Measurements from ENCODE around the gene KRT27.
"Not testable (repeated sequence)": the region's sequence is repeated elsewhere in the genome, so short reads cannot be mapped to it uniquely, and the experiment has no call there.

Gene KRT27

DNA sequence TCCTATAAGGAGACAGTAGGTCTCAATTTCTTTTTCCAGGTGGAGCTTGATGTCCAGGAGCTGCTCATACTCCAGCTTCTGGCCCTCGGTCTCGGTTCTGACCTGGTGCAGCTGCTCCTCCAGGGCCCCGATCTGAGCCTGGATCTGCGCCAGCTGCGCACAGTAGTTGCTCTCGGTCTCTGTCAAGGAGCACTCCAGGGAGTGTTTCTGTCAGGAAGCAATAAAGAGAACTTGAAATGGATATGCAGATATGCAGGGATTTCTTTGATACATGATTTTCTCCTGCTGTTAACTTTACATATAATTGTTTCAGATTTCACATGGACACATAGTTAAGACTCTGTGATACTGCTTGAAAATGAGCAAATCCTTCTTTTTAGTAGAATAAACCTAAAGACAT is 32.0 kb downstream of the KRT27 start:
- no peak for DNase-seq

- DNase-seq, result not testable (repeated sequence)
Measured at GRCh38 chr17:40748666-40749065, 33.7 kb downstream of the KRT27 start.

DNA sequence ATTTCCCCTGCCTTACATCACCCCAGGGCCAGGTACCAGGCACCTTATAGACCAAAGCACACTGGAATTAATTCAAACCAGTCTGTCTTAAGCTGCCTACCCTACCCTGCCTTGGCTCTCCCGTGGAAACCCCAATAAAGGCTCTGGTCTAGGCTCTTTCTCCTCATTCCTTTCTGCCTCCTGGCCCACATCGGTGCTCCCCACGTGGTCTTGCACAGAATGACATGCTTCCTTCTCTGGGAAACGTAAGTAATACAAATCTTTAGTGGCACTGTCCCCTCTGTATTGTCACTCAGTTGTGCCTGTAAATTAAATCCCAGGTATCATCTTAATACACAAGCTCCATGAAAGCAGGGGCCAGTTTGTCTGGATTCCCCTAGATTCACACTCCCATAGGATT is 43.8 kb downstream of the KRT27 start:
- no peak for DNase-seq

- no peak for DNase-seq
Measured at GRCh38 chr17:40735016-40735415, 47.3 kb downstream of the KRT27 start.

GRCh38 chr17:40734018-40734417 is 48.3 kb downstream of the KRT27 start:
- DNase-seq, result no peak

DNA sequence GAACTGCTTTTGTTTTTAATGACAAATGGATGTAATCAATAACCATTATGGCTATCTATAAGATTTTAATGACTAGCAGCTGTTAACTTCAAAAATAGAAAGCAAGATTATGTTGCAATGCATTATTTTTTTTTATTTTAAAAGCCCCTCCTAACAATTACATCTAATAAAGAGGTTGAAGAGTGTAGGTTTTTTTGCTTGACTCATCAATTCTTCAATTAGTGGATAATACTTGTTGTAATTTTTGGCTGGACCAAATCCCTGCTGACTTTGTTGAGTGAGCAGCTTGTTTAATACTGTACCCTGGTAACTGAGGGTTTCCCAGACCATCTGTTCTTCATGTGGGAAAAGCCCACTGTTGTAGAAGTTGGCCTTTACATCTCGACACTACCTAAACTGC is 51.4 kb downstream of the KRT27 start:
- DNase-seq, result no peak

GRCh38 chr17:40727447-40728231 is 54.7 kb downstream of the KRT27 start:
- no peak for DNase-seq

DNA sequence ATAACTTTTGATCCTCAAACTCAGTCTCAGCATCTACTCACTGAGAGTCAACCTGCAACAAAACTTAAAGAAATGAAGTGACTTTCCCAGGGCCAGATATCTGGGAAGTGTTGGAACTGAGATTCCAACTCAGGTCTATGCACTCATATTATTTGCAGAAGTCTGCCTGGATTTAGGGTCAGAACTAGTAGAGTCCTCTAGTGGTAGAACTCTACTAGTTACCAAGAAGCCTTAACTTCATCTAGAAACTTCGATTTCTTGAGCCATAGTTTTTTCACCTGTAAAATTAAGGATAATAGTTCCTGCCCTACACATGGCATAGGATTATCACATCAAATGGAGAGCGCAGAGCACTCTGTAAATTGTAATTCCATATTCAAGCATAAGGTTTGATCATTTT is 55.4 kb downstream of the KRT27 start:
- no peak for DNase-seq

All from NCI-H1930 (cell line).